NCI-H1930 (cell line): ENCODE data around the gene SEM1.
A peak's percentile ranks its signal among the peaks of the same experiment; 100 is the strongest.
"Not testable (repeated sequence)": the region's sequence is repeated elsewhere in the genome, so short reads cannot be mapped to it uniquely, and the experiment has no call there.

Experiments
- DNase-seq, 2 experiments: peaks; one replicate each; lab custom pipeline; 2025; lab: John Stamatoyannopoulos, UW

Gene SEM1

DNA sequence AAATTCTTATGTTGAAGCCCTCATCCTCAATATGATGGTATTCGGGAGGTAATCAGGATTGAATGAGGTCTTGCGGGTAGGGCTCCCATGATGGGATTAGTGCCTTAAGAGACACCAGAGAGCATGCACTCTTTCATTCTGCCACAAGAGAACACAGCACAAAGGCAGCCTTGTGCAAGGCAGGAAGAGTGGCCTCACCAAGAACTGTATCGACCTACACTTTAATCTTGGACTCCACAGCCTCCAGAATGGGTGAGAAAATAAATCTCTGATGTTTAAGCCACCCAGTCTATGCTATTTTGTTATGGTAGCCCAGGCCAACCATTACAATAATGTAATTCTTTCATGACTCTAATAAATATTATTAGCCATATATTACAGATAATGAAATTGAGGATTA lies 8.4 kb downstream of the SEM1 start:
- DNase-seq: no peak

DNA sequence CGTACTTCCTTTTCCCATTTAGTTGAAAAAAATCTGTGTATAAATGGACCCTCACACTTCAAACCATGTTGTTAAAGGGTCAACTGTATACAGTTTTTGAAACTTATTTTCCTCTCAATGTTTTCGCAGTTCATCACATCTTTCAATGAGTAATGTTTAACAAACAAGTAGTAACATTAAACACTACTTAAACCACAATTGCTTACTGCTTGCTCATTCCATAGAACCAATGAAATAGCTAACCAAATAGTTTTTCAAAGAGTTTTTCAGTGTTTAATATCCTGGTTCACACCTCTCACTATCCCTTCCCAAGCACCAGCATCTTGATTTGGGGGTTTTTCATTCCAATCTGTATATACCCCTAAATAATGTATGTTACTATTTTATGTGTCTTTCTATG lies 9.1 kb downstream of the SEM1 start:
- DNase-seq: no peak

- DNase-seq: no peak
Measured at GRCh38 chr7:96699219-96699871, 10.3 kb downstream of the SEM1 start.

DNA sequence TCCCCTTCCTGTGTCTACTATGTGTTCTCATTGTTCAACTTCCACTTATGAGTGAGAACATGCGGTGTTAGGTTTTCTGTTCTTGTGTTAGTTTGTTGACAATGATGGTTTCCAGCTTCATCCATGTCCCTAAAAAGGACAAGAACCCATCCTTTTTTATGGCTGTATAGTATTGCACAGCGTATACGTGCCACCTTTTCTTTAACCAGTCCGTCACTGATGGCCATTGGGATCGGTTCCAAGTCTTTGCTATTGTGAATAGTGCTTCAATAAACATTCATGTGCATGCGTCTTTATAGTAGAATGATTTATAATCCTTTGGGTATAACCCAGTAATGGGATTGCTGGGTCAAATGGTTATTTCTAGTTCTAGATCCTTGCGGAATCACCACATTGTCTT lies 11.2 kb downstream of the SEM1 start:
- not testable (repeated sequence) for DNase-seq

- no peak for DNase-seq
Measured at GRCh38 chr7:96697822-96698221, 11.8 kb downstream of the SEM1 start.

DNA sequence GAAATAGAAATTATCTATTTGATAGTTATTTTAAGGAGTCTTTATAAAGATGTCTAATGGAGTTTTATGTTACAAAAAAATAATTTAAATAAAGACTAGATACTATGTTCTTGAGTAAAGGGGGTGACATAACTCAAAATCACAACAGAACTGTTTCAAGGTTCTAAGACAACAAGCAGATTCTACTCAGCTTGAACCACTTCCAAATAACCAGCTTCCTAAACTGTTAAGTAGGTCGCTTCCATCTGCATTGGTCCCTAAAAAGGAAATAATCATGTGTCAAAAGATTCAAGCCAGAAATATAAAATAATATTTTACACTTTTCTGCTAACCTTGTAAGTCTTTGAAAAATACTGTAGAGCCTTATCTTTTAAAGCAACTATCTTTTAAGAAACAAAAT lies 14.1 kb downstream of the SEM1 start:
- DNase-seq: no peak

DNA sequence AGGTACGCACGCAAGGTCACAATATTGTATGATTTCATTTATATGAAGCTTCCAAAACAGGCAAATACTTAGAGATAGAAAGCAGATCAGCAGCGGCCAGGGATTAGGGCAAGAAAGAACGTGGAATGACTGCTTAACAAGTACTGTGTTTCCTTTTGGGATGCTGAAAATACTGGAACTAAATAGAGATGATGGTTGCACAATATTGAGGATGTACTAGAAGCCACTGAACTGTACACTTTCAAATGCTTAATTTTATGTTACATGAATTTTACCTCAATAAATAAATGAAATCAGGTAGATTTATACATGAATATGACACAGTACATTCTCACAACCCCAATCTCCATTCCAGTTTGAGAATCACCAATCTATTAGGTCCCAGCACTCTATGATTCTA lies 15.6 kb downstream of the SEM1 start:
- no peak for DNase-seq

- DNase-seq: no peak
Measured at GRCh38 chr7:96691702-96692101, 17.9 kb downstream of the SEM1 start.

- no peak for DNase-seq
Measured at GRCh38 chr7:96689414-96689813, 20.2 kb downstream of the SEM1 start.

GRCh38 chr7:96686305-96686704 lies 23.3 kb downstream of the SEM1 start:
- no peak for DNase-seq

- DNase-seq: no peak
Measured at GRCh38 chr7:96685755-96686154, 23.9 kb downstream of the SEM1 start.

- DNase-seq: no peak
Measured at GRCh38 chr7:96685353-96685752, 24.3 kb downstream of the SEM1 start.

DNA sequence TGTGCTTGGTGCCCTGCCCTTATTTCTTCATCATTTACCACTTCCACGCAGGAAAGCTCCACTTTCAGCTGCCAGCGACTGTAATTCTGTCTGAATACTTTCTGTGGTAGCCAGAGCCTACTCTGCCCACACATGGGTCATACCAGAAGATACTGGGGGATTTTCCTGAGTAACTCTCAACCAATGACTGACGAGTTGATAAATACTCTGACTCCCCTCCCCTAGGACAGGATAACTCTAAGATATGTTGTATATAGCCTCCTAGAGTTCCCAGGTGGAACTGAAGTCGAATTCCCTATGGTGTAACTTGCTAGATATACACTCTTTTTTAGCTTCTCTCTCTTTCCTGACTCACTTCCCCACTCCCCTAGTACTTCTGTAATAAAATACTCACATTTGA lies 29.8 kb downstream of the SEM1 start:
- no peak for DNase-seq

GRCh38 chr7:96676919-96677318 lies 32.7 kb downstream of the SEM1 start:
- no peak for DNase-seq

- no peak for DNase-seq
Measured at GRCh38 chr7:96675548-96675947, 34.1 kb downstream of the SEM1 start.

DNA sequence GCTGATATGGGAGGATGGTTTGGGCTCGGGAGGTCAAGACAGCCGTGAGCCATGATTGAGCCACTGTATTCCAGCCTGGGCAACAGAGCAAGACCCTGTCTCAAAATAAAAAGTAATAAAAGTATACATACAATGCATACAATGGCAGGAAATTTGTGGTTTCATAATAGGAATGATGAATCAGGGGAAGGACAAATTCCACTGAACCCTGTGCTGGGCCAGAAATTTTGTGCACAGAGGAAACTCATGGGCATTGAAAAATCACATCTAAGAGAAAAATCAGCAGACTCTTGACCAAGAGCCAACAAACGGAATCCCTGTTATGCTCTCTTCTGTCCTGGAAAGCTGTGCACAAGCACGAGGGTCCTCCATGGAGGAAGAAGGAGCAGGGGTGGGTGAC lies 35.1 kb downstream of the SEM1 start:
- no peak for DNase-seq

DNA sequence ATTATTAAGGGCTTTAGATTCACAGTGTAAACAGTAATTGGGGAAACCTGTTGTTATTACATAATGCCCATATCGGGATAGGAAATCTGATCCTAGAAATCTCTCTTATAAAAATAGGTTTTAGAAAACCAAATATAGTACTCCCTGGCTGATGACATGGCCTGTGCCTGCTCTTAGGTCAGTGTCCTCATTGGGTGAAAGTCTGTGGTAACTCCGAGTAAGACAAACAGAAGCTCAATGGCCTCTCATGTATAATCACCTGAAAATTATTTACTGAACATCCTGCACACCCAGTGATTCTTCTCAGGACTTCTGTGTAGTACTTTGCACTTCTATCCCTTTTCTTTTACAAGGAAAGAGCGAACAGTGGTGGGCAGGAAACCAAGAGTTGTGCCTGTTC lies 37.8 kb downstream of the SEM1 start:
- no peak for DNase-seq

DNA sequence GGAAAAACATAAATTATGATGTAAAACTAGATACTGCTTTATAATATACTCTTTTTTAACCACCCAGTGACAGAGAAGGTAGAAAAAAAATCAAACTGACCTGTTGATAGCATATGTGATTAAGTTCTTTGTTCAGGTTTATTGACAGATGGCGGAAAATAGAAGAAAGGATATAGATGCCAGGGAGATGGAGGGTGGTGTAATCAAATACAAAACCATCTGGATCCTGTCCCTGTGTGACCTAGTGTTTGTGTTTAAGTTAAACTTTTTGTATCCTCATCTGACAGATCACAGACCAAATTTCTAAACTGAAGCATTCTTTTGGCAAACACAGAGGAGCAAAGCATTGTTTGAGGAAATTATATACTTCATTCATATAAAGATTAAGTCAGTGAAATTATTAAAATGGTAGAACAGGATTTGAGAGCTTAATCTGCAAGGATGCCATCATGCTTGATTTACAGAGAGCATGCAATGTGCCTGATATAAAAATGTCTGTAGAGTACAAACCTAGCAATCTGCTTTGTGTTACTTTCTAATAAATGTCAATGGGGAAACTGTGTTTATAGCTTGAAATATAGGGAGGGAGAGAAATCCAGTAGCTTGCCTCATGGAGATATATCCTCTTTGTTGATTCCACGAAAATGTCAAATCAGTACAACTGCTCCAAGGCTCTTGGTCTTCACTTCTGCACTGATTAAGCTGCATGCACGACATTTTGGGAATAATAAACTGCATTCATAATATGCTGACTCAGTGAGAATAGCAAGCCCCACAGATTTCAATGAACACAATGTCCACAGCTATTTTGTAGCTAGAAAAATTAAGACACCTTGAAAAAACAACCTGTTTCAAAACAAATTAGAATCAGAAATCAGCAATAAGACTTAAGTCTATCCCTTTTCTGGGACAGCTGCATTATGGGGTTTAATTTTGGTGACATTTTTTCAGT lies 39.0 kb downstream of the SEM1 start:
- peak; percentile 38 to 42 for DNase-seq

GRCh38 chr7:96669812-96670211 lies 39.8 kb downstream of the SEM1 start:
- DNase-seq: peak in 1 of 2 experiments; percentile 27

GRCh38 chr7:96667026-96667425 lies 42.6 kb downstream of the SEM1 start:
- no peak for DNase-seq

- DNase-seq: no peak
Measured at GRCh38 chr7:96665689-96666088, 44.0 kb downstream of the SEM1 start.

- DNase-seq: no peak
Measured at GRCh38 chr7:96664793-96665192, 44.9 kb downstream of the SEM1 start.

DNA sequence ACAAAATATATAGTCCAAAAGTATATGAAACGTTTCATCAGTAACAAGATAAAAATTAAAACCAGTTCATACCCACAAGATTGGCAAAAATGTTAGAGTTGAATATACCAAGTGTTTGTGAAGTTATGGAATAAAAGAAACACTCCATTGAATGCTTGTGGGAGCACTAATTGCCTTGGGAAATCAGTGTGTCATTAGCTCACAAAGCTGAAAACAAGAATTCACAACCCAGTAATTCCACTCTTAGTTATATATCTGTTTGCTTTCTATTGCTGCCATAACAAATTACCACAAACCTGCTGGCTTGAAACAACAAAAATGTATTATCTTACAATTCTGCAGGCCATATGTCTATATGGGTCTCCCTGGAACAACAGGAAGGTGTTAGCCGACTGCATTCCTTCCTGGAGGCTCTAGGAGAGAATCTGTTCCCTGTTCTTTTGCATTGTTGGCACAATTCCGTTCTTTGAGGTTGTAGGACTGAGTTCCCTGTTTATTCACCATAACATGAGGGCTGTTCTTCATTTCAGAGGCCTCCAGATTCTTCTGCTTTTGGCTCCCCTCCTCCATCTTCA lies 45.7 kb downstream of the SEM1 start:
- DNase-seq: no peak
